Endodermal cell (in vitro differentiated cells): ENCODE data around the gene TUT7. TPM values are rescaled to one million over a fixed set of nuclear protein-coding genes. Genes with fewer than 3 reads are reported as not detected.

Experiments
- DNase-seq: peaks from one replicate; pipeline ENCODE4 v3.0.0-alpha.2; 2017
- H3K27ac ChIP-seq: 2 replicates; pipeline ENCODE4 v1.5.1; 2013; ENCODE audit warnings: mild to moderate bottlenecking, low read depth, low read length, moderate library complexity
- H3K27me3 ChIP-seq: 2 replicates; pipeline ENCODE4 v1.6.1; 2013; ENCODE audit warnings: mild to moderate bottlenecking, low read length, moderate library complexity; ENCODE audit not compliant: insufficient read depth, control insufficient read depth, poor library complexity, severe bottlenecking
- H3K36me3 ChIP-seq: 2 replicates; pipeline ENCODE4 v1.7.0; 2013; ENCODE audit warnings: mild to moderate bottlenecking, low read length, moderate library complexity; ENCODE audit not compliant: control insufficient read depth, insufficient read depth
- H3K4me1 ChIP-seq: one replicate; pipeline ENCODE4 v1.7.0; 2013; ENCODE audit warnings: low read length; ENCODE audit not compliant: control insufficient read depth, insufficient read depth
- H3K4me3 ChIP-seq: 2 replicates; pipeline ENCODE4 v1.5.1; 2013; ENCODE audit warnings: mild to moderate bottlenecking, low read length, moderate library complexity
- H3K9ac ChIP-seq: 2 replicates; pipeline ENCODE4 v1.6.1; 2013; ENCODE audit warnings: mild to moderate bottlenecking, low read length, moderate library complexity; ENCODE audit not compliant: poor library complexity, severe bottlenecking; ENCODE audit errors: extremely low read depth
- H3K9me3 ChIP-seq: 2 replicates; pipeline ENCODE4 v1.6.1; 2013; ENCODE audit warnings: mild to moderate bottlenecking, low read length, moderate library complexity; ENCODE audit not compliant: control insufficient read depth
- H3K27ac Mint-ChIP-seq: 2 replicates; pipeline ENCODE4 v1.8.0; 2020; ENCODE audit warnings: mixed read lengths
- H3K27me3 Mint-ChIP-seq: 2 replicates; pipeline ENCODE4 v1.8.0; 2021; ENCODE audit warnings: mild to moderate bottlenecking, mixed read lengths; ENCODE audit not compliant: insufficient read depth
- H3K36me3 Mint-ChIP-seq: 2 replicates; pipeline ENCODE4 v1.8.0; 2020; ENCODE audit warnings: low read depth, mixed read lengths
- H3K4me1 Mint-ChIP-seq: 2 replicates; pipeline ENCODE4 v1.8.0; 2020; ENCODE audit warnings: mixed read lengths
- H3K4me3 Mint-ChIP-seq: 2 replicates; pipeline ENCODE4 v1.8.0; 2020; ENCODE audit warnings: mild to moderate bottlenecking, moderate library complexity, mixed read lengths
- H3K9me3 Mint-ChIP-seq: 2 replicates; pipeline ENCODE4 v1.8.0; 2020; ENCODE audit warnings: mild to moderate bottlenecking, mixed read lengths
- CTCF ChIP-seq: fragments of 200-600 bp; sonication (generic); conservative IDR thresholded peaks from 2 replicates; pipeline ENCODE4 v1.5.0; 2021; ENCODE audit warnings: antibody characterized with exemption, mild to moderate bottlenecking
- WGBS, 2 experiments: methylation state at CpG; one replicate each; pipeline versions ENCODE4 v1.1.5 to v1.1.7; 2013; ENCODE audit warnings: missing lambda C conversion rate in 2 of 2, mixed read lengths in 1 of 2; ENCODE audit not compliant: insufficient coverage in 1 of 2, insufficient read length in 1 of 2; 5-methylcytosine and 5-hydroxymethylcytosine counted together
- total RNA-seq, 2 donors: library from RNA; stranded (reverse); fragmentation: NEBNext Ultra II Directional in 1 of 2; extraction: Animal tissue kit (Norgen Biotek cat#: 25700) in 1 of 2; gene quantifications; 2 replicates in 1 of 2; 3 replicates in 1 of 2; pipeline ENCODE4 v1.2.1, GENCODE V29; 2021

Gene TUT7
- total RNA-seq, 2 donors from 2014 or later = 25.8 to 38.3 TPM

GRCh38 chr9:86282979-86283535 is 71.2 kb downstream of the TUT7 start:
- Histone ChIP-seq H3K36me3 (peaks cover 10% of the 10 kb centered on the region), H3K27ac (peak overlapping the region; percentile 66), H3K27me3 (no peaks in the 10 kb centered on the region), H3K9ac (peak overlapping the region; percentile 95), H3K4me1 (peaks cover 13% of the 10 kb centered on the region), H3K9me3 (no peaks in the 10 kb centered on the region), H3K4me3 (peak overlapping the region; percentile 93)
- H3K9me3 Mint-ChIP-seq = no peaks in the 10 kb centered on the region
- no peak for DNase-seq
- no peak for TF ChIP-seq CTCF
- peak overlapping the region; percentile 94 for H3K27ac Mint-ChIP-seq
- H3K4me3 Mint-ChIP-seq = peak overlapping the region; percentile 89
- WGBS, 2 experiments = 34 to 67% methylated on average over 8 to 12 of the region's 12 CpGs
- H3K27me3 Mint-ChIP-seq = peaks cover 8% of the 10 kb centered on the region
- peaks cover 28% of the 10 kb centered on the region for H3K4me1 Mint-ChIP-seq
- peaks cover 3% of the 10 kb centered on the region for H3K36me3 Mint-ChIP-seq

GRCh38 chr9:86282077-86282978 is 71.9 kb downstream of the TUT7 start, which contains the start of gene ISCA1:
ISCA1 (minus strand) TSS chr9:86282538; CDS start chr9:86282458, 80 bp downstream.
- no peak for TF ChIP-seq CTCF
- peaks cover 28% of the 10 kb centered on the region for H3K4me1 Mint-ChIP-seq
- peak within 1 kb of the TSS; percentile 95 for H3K9ac ChIP-seq
- no peaks in the 10 kb centered on the region for H3K27me3 ChIP-seq
- H3K9me3 ChIP-seq = no peaks in the 10 kb centered on the region
- H3K36me3 ChIP-seq = peaks cover 6% of the 10 kb centered on the region
- peaks cover 13% of the 10 kb centered on the region for H3K4me1 ChIP-seq
- H3K27me3 Mint-ChIP-seq = peaks cover 8% of the 10 kb centered on the region
- peaks cover 3% of the 10 kb centered on the region for H3K36me3 Mint-ChIP-seq
- peak within 1 kb of the TSS; percentile 98 for H3K27ac Mint-ChIP-seq
- H3K9me3 Mint-ChIP-seq = no peaks in the 10 kb centered on the region
- peak within 1 kb of the TSS; percentile 98 for H3K27ac ChIP-seq
- peak within 1 kb of the TSS; percentile 89 for H3K4me3 Mint-ChIP-seq
- WGBS, 2 experiments = 0% methylated on average over 57 to 101 of the region's 101 CpGs
- peak; percentile 99 for DNase-seq
- peak within 1 kb of the TSS; percentile 93 for H3K4me3 ChIP-seq

- WGBS, 2 experiments = 0 to 1% methylated on average over 9 to 31 of the region's 31 CpGs
- Mint-ChIP-seq H3K9me3 (no peaks in the 10 kb centered on the region), H3K27me3 (peaks cover 8% of the 10 kb centered on the region)
Observed at GRCh38 chr9:86281593-86282076, 72.6 kb downstream of the TUT7 start.

More at GRCh38 chr9:86281593-86282076, 72.6 kb downstream of the TUT7 start:
- Histone ChIP-seq H3K4me3 (peak overlapping the region; percentile 93), H3K9me3 (no peaks in the 10 kb centered on the region), H3K27ac (peak overlapping the region; percentile 98), H3K36me3 (peaks cover 6% of the 10 kb centered on the region), H3K4me1 (peaks cover 13% of the 10 kb centered on the region), H3K27me3 (no peaks in the 10 kb centered on the region), H3K9ac (peak overlapping the region; percentile 95)
- Mint-ChIP-seq H3K4me3 (peak overlapping the region; percentile 89), H3K27ac (peak overlapping the region; percentile 98), H3K4me1 (peaks cover 28% of the 10 kb centered on the region), H3K36me3 (peaks cover 3% of the 10 kb centered on the region)
- no peak for TF ChIP-seq CTCF
- no peak for DNase-seq
